ENCODE results near the gene STAM. TPM values are rescaled to one million over a fixed set of nuclear protein-coding genes. Genes with fewer than 3 reads are reported as not detected.
A peak's percentile ranks its signal among the peaks of the same experiment; 100 is the strongest.

STAM gene
- total and polyA plus RNA-seq, 9 of the 15 experiments (the other 6 are each of a cell fraction or from before 2014, with no cell fraction given), result 13.8 to 33.5 (median 26.4) TPM

GRCh38 chr10:17675638-17676037 lies 31.7 kb downstream of the STAM start (continued):
- TF ChIP-seq JUND (IDR thresholded peaks at IDR 0.05; ENCODE audit: borderline replicate concordance, low read depth, low read length) (0 out of 2 replicates have a peak, but pooled peaks have one; percentile 9), JUND (tag; IDR thresholded peaks at IDR 0.05; ENCODE audit: borderline replicate concordance, low read depth, low read length) (no peak), NBN (IDR thresholded peaks at IDR 0.05; ENCODE audit: low read depth) (no peak), ZFP30 (CRISPR knock-in tag; IDR thresholded peaks at IDR 0.05; ENCODE audit: borderline replicate concordance) (no peak), DPF2 (IDR thresholded peaks at IDR 0.05) (peak; percentile 39; the same call in 1 of the 2 replicates)
- TF ChIP-seq, protein P1, sequence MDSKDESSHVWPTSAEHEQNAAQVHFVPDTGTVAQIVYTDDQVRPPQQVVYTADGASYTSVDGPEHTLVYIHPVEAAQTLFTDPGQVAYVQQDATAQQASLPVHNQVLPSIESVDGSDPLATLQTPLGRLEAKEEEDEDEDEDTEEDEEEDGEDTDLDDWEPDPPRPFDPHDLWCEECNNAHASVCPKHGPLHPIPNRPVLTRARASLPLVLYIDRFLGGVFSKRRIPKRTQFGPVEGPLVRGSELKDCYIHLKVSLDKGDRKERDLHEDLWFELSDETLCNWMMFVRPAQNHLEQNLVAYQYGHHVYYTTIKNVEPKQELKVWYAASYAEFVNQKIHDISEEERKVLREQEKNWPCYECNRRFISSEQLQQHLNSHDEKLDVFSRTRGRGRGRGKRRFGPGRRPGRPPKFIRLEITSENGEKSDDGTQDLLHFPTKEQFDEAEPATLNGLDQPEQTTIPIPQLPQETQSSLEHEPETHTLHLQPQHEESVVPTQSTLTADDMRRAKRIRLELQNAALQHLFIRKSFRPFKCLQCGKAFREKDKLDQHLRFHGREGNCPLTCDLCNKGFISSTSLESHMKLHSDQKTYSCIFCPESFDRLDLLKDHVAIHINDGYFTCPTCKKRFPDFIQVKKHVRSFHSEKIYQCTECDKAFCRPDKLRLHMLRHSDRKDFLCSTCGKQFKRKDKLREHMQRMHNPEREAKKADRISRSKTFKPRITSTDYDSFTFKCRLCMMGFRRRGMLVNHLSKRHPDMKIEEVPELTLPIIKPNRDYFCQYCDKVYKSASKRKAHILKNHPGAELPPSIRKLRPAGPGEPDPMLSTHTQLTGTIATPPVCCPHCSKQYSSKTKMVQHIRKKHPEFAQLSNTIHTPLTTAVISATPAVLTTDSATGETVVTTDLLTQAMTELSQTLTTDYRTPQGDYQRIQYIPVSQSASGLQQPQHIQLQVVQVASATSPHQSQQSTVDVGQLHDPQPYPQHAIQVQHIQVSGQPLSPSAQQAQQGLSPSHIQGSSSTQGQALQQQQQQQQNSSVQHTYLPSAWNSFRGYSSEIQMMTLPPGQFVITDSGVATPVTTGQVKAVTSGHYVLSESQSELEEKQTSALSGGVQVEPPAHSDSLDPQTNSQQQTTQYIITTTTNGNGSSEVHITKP (IDR thresholded peaks at IDR 0.05; ENCODE audit: partially characterized antibody), result peak; percentile 61

- Histone ChIP-seq H3K36me3 (ENCODE audit: control insufficient read depth, insufficient read depth, low read length) (no peaks in the 10 kb centered on the region; the same call in 2 of the 3 replicates), H3K4me3 (no peak overlapping the region), H3K4me1 (replicated peaks in 1 of 2; ENCODE audit: control insufficient read depth in 2 of 2, insufficient read depth in 2 of 2, low read length in 2 of 2) (peaks cover 10 to 29% of the 10 kb centered on the region in 2 experiments), H3K79me2 (ENCODE audit: control insufficient read depth, insufficient read depth, low read length) (peaks cover 93% of the 10 kb centered on the region), H2AFZ (ENCODE audit: low read depth, low read length) (no peak overlapping the region), H3K9me1 (ENCODE audit: control insufficient read depth, insufficient read depth, low read length) (no peaks in the 10 kb centered on the region), H3K4me2 (ENCODE audit: insufficient read depth, low read length) (no peak overlapping the region), H3K27me3 (ENCODE audit: control insufficient read depth in 2 of 2, insufficient read depth in 2 of 2, low read length in 2 of 2) (no peaks in the 10 kb centered on the region), H3K27ac (ENCODE audit: extremely low read depth, low read depth, low read length) (no peak overlapping the region), H3K9ac (ENCODE audit: insufficient read depth in 1 of 2, low read depth in 2 of 2, low read length in 2 of 2) (no peak overlapping the region), H4K20me1 (replicated peaks; ENCODE audit: control insufficient read depth, insufficient read depth, low read length) (peaks cover 9% of the 10 kb centered on the region), H3K9me3 (replicated peaks; ENCODE audit: control insufficient read depth, insufficient read depth, low read depth, low read length) (no peaks in the 10 kb centered on the region)
- ChIA-PET CTCF (ENCODE audit: low intra/inter-chr PET ratio) (no interaction called here), POLR2A (interaction anchor here (1.2 kb wide), 1 partner anchor 13 kb away, joined by 3 read pairs; no protein-coding TSS in a partner anchor)
- ATAC-seq (no peak), FAIRE-seq (no peak), DNase-seq (ENCODE audit: extremely low read depth in 1 of 4, low spot score in 3 of 4) (no peak)
- no peak for TF ChIP-seq TEAD1 (CRISPR knock-in tag; IDR thresholded peaks at IDR 0.05)
- no TSS peak for BruUV-seq (replicated peaks)
- WGBS (ENCODE audit: insufficient coverage, low coverage, missing lambda C conversion rate), result 94% methylated on average over 1 of the region's 1 CpG
- in situ Hi-C loops (cut with MboI) (no loop called here), intact Hi-C loops (cut with micrococcal nuclease) (no loop called here)
These were observed 33.0 kb downstream of the STAM start for GRCh38 chr10:17676919-17677318.
